Measurements from ENCODE around the gene GRIK4. TPM values are rescaled to one million over a fixed set of nuclear protein-coding genes. Genes with fewer than 3 reads are reported as not detected.

GRIK4 gene
- total and polyA plus RNA-seq, 4 donors: 0.05 to 0.25 (median 0.06) TPM; not detected in 1

- Histone ChIP-seq H3K4me1 (ENCODE audit: control insufficient read depth in 4 of 4, insufficient read depth in 4 of 4, low read length in 3 of 4) (no peaks in the 10 kb centered on the region), H3K27me3 (ENCODE audit: control insufficient read depth in 4 of 4, insufficient read depth in 4 of 4, low read length in 3 of 4) (no peaks in the 10 kb centered on the region), H3K27ac (ENCODE audit: low read depth in 1 of 2, low read length in 2 of 2) (no peak overlapping the region), H3K36me3 (ENCODE audit: control insufficient read depth in 4 of 4, insufficient read depth in 3 of 4, low read depth in 1 of 4, low read length in 3 of 4) (no peaks in the 10 kb centered on the region), H3K4me3 (ENCODE audit: low read depth in 1 of 3, low read length in 3 of 3) (no peak overlapping the region), H3K9me3 (ENCODE audit: control insufficient read depth in 4 of 4, low read length in 3 of 4) (no peaks in the 10 kb centered on the region), H3K9ac (ENCODE audit: low read depth in 1 of 2, low read length in 2 of 2) (no peak overlapping the region)
- TF ChIP-seq FOXA2 (IDR thresholded peaks at IDR 0.05) (no peak), REST (IDR thresholded peaks at IDR 0.05) (no peak), ATF3 (IDR thresholded peaks at IDR 0.05) (no peak), RXRA (IDR thresholded peaks at IDR 0.05) (no peak), CTCF (IDR thresholded peaks at IDR 0.05; ENCODE audit: low read depth, low read length, missing input control) (no peak), SP1 (IDR thresholded peaks at IDR 0.05) (no peak), NR2F2 (IDR thresholded peaks at IDR 0.05) (no peak), MAX (IDR thresholded peaks at IDR 0.05) (no peak), GABPA (IDR thresholded peaks at IDR 0.05 in 1 of 2, conservative IDR thresholded peaks at IDR 0.05 in 1 of 2) (no peak), HNF4A (conservative IDR thresholded peaks at IDR 0.05) (no peak), TAF1 (conservative IDR thresholded peaks at IDR 0.05) (no peak), RAD21 (IDR thresholded peaks at IDR 0.05) (no peak), EGR1 (IDR thresholded peaks at IDR 0.05; ENCODE audit: low read depth in 2 of 2) (no peak), FOXA1 (IDR thresholded peaks at IDR 0.05) (no peak), JUND (IDR thresholded peaks at IDR 0.05) (no peak), ZBTB33 (IDR thresholded peaks at IDR 0.05) (no peak)
- 50% methylated on average over 3 of the region's 3 CpGs for WGBS
- DNase-seq (ENCODE audit: low spot score): no peak
Observed at GRCh38 chr11:120632579-120632978, 121.0 kb downstream of the GRIK4 start.

All from liver (tissue), 9 donors.